Measurements from ENCODE around the gene DDOST.
A peak's percentile ranks its signal among the peaks of the same experiment; 100 is the strongest.

Gene DDOST

GRCh38 chr1:20634594-20635084, 26.5 kb downstream of the DDOST start:
- DNase-seq (ENCODE audit: low spot score): peak; percentile 63
- peak overlapping the region; percentile 86 for H3K27ac ChIP-seq
- no peak for TF ChIP-seq CTCF (conservative IDR thresholded peaks at IDR 0.05; ENCODE audit: low read depth)
- POLR2A ChIA-PET (ENCODE audit: low non-redundant PET): no interaction called here
- CTCF ChIA-PET: interaction anchor here (0.9 to 2.5 kb wide), 2 partner anchors 46 to 59 kb away, joined by 3 to 10 read pairs; partner anchors contain the start of gene CDA

GRCh38 chr1:20634065-20634593, 27.0 kb downstream of the DDOST start:
- H3K27ac ChIP-seq: peak overlapping the region; percentile 86
- POLR2A ChIA-PET (ENCODE audit: low non-redundant PET): interaction anchor here (0.5 to 1.0 kb wide), 3 partner anchors 41 to 95 kb away, joined by 3 to 4 read pairs (median 3); no protein-coding TSS in a partner anchor
- TF ChIP-seq CTCF (conservative IDR thresholded peaks at IDR 0.05; ENCODE audit: low read depth): no peak
- DNase-seq (ENCODE audit: low spot score): peak; percentile 9
- CTCF ChIA-PET: interaction anchor here (0.9 to 2.5 kb wide), 3 partner anchors 45 to 117 kb away, joined by 3 to 10 read pairs (median 3); partner anchors contain the start of gene CDA

- H3K27ac ChIP-seq: peak within 1 kb of the TSS; percentile 86
- CTCF ChIA-PET: interaction anchor here (0.6 to 2.5 kb wide), 13 partner anchors 13 to 1085 kb away, joined by 3 to 10 read pairs (median 4); partner anchors contain the start of genes CDA and FAM43B
- TF ChIP-seq CTCF (conservative IDR thresholded peaks at IDR 0.05; ENCODE audit: low read depth): peak; percentile 98
- DNase-seq (ENCODE audit: low spot score): peak; percentile 90
- POLR2A ChIA-PET (ENCODE audit: low non-redundant PET): interaction anchor here (0.5 to 1.0 kb wide), 3 partner anchors 40 to 95 kb away, joined by 3 to 4 read pairs (median 3); no protein-coding TSS in a partner anchor
Measured at GRCh38 chr1:20633190-20634064, 27.7 kb downstream of the DDOST start, which contains the start of gene PINK1. TSS of gene PINK1 (plus strand) at chr1:20633458. CDS start at chr1:20633549, 91 bp downstream.

GRCh38 chr1:20632386-20632785, 28.8 kb downstream of the DDOST start:
- ChIA-PET CTCF (interaction anchor here (0.6 to 2.5 kb wide), 12 partner anchors 14 to 1084 kb away, joined by 3 to 10 read pairs (median 4); partner anchors contain the start of genes CDA and FAM43B), POLR2A (ENCODE audit: low non-redundant PET) (no interaction called here)
- H3K27ac ChIP-seq: no peak overlapping the region
- no peak for DNase-seq (ENCODE audit: low spot score)
- TF ChIP-seq CTCF (conservative IDR thresholded peaks at IDR 0.05; ENCODE audit: low read depth): no peak

- CTCF ChIA-PET: interaction anchor here (0.7 kb wide), 2 partner anchors 11 to 18 kb away, joined by 5 to 7 read pairs; no protein-coding TSS in a partner anchor
- TF ChIP-seq CTCF (conservative IDR thresholded peaks at IDR 0.05; ENCODE audit: low read depth): no peak
- DNase-seq (ENCODE audit: low spot score): no peak
- POLR2A ChIA-PET (ENCODE audit: low non-redundant PET): no interaction called here
- H3K27ac ChIP-seq: no peak overlapping the region
Measured at GRCh38 chr1:20630729-20631128, 30.4 kb downstream of the DDOST start.

GRCh38 chr1:20626524-20626923, 34.6 kb downstream of the DDOST start:
- no peak for TF ChIP-seq CTCF (conservative IDR thresholded peaks at IDR 0.05; ENCODE audit: low read depth)
- ChIA-PET POLR2A (ENCODE audit: low non-redundant PET) (interaction anchor here (0.6 kb wide), 1 partner anchor 1030 kb away, joined by 3 read pairs; no protein-coding TSS in a partner anchor), CTCF (no interaction called here)
- DNase-seq (ENCODE audit: low spot score): no peak
- H3K27ac ChIP-seq: no peak overlapping the region
